Measurements from ENCODE around the gene SAC3D1.

Gene SAC3D1

GRCh38 chr11:65027213-65028067 lies 13.6 kb upstream of the SAC3D1 start, which contains the start of gene SNX15:
Gene SNX15, plus strand, starts transcription at chr11:65027439. Its CDS starts 99 bp downstream, at chr11:65027538.
- DNase-seq, result peak; percentile 96

- DNase-seq, result no peak
Measured at GRCh38 chr11:65032216-65032615, 8.8 kb upstream of the SAC3D1 start.

DNA sequence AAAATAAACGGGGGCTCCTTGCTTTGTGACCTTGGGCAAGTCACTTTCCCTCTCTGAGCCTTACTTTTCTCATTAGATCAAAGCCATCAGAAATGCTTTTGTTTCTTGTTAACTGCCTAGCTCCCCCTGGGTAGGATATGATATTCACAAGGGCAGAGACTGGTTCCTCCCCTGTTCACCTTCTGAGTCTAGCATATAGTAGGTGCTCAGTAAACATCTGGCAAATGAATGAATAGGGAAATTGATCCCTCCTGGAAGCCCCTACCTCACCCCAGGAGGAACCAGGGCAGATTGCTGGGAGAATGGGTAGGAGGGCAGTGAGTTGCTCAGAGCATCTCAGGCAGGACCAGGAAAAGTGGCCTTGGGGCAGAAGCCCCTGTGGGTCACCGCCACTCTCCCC lies 6.6 kb upstream of the SAC3D1 start:
- no peak for DNase-seq

GRCh38 chr11:65035579-65035978 lies 5.4 kb upstream of the SAC3D1 start:
- DNase-seq, result no peak

DNA sequence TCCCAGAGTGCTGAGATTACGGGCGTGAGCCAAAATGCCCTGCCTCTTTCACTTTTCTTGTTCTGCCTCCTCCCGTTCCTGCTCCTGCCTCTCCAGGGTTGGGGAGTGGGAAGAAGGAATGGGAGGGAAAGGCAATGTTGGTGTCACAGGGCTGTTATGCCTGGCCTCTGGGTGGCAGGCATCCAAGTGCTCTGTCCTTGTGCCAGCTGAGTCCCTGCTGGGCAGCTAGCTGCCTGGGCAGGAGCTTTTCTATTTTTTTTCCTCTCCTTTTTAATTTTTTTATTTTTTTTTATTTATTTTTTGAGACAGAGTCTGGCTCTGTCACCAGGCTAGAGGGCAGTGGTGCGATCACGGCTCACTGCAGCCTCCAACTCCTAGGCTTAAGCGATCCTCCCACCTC lies 4.1 kb upstream of the SAC3D1 start:
- DNase-seq, result no peak

DNA sequence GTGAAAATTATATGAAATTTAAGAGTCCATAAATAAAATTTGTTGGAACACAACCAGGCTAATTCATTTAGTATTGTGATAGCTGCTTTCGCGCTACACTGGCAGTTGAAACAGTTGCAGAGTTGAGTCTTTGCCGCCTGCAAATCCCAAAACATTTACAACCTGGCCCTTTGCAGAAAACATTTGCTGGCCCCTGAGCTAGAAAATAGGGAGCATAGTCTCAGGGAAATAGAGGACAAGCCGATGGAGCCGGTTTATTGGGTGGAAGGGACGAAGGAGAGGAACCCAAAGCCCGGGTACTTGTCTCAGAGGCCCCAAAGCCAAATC lies 527 bp upstream of the SAC3D1 start:
- DNase-seq, result no peak

DNA sequence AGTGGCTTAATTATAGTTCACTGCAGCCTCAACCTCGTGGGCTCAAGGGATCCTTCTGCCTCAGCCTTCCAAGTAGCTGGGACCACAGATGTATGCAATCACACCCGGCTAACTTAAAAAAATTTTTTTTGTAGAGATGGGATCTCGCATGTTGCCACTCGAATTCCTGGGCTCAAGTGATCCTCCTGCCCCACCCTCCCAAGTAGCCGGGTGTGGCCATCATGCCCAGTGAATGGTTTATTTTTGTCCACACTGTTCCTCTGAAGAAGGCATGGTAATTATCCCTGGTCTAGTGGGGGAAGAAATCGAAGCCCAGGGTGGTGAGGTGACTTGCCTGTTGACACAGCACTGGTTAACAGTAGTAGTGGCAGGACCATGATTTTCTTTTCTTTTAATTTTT lies 1.9 kb downstream of the SAC3D1 start:
- no peak for DNase-seq

DNA sequence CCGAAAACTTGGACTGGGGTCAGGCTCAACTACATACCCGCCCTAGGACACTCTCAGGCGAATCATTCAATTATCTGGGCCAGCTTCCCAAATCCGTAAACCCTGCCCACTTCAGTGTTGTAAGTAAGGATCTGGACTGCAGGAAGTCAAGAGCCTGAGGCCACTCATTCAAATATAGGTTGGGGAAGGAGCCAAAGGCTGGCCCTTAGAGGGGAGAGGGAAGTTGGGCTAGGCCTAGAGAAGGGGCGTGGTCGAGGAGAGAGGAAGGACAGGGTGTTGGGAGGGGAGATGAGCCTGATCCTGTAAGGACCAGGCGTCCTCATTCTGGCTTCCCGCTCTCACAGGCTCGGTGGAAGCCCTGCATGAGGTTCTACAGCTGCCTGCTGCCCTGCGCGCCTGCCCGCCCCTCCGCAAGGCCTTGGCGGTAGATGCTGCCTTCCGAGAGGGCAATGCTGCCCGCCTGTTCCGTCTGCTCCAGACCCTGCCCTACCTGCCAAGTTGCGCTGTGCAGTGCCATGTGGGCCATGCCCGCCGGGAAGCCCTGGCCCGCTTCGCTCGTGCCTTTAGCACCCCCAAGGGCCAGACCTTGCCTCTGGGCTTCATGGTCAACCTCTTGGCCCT lies 3.0 kb downstream of the SAC3D1 start:
- DNase-seq, result peak; percentile 60

- no peak for DNase-seq
Measured at GRCh38 chr11:65045061-65045460, 4.1 kb downstream of the SAC3D1 start.

GRCh38 chr11:65045728-65046127 lies 4.7 kb downstream of the SAC3D1 start:
- no peak for DNase-seq

- peak; percentile 50 for DNase-seq
Measured at GRCh38 chr11:65047581-65048422, 6.8 kb downstream of the SAC3D1 start.

GRCh38 chr11:65051398-65051858 lies 10.4 kb downstream of the SAC3D1 start:
- no peak for DNase-seq

GRCh38 chr11:65053827-65054508 lies 13.0 kb downstream of the SAC3D1 start:
- DNase-seq, result no peak

DNA sequence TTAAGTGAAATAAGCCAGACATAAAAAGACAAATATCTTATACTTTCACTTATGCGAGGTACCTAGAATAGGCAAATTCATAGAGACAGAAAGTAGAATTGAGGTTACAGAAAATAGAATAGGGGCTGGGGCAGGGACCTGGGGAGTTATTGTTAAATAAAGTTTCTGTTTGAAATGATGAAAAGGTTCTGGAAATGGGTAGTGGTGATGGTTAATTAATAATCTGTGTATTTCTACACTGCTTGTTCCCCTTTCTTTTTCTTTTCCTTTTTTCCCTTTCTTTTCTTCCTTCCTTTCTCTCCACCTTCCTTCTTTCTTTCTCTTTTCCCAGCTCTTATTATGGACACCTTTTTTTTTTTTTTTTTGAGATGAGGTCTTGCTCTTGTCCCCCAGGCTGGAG lies 14.5 kb downstream of the SAC3D1 start:
- no peak for DNase-seq

DNA sequence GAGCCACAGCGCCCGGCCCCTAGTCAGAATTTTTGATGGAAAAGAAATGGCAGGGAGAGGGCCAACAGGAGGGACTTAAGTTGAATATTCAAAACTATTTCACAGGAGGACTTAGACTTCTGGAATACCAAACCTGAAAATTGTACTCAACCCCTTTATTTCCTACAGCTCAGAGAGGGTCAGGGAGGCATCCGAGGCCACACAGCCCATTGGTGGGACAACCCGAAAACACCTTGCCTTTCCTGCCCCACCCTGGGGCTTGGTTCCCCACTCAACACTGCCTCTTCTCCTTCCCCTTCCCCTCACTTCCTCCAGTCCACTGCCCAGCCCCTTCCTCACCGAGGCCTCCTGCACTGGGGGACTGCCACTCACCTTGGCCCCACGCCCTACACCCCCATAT lies 16.0 kb downstream of the SAC3D1 start:
- DNase-seq, result no peak

DNA sequence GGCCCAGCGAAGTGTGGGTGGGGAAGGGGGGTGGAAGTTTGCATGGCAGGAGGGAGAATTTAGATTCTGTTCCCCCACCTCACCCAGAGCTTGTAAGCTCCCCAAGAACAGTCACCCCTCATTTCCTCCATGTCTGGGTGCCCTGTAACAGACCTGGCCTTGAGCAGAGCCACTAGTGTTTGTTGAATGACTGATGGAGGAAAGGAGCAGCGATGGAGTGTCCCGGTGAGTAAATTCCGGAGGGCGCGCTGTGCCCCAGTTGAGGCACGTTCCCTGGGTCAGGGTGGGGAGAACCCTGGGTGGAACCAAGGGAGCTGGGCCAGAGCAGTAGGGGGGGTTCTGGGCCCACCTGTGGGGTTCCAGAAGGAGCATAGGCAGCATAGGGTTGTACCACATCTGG lies 16.5 kb downstream of the SAC3D1 start:
- no peak for DNase-seq

DNA sequence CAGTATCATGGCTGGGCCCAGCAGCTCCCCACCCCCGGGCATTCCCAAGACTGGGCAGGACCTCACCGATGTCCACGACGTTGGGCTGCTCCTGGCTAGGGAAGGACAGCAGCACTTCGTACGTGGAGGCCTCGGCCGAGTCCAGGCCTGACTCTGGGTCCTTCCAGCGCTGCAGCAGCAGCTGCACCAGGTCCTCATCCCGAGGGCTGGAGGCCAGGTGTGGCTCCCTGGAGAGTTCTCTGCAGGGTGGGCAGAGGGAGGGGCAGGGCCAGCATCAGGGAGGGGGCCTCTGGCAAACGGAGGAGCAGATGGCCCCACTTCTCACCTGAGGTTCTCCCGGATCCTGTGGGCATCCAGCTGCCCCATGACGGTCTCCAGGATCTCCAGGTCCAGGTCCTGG lies 17.0 kb downstream of the SAC3D1 start:
- no peak for DNase-seq

DNA sequence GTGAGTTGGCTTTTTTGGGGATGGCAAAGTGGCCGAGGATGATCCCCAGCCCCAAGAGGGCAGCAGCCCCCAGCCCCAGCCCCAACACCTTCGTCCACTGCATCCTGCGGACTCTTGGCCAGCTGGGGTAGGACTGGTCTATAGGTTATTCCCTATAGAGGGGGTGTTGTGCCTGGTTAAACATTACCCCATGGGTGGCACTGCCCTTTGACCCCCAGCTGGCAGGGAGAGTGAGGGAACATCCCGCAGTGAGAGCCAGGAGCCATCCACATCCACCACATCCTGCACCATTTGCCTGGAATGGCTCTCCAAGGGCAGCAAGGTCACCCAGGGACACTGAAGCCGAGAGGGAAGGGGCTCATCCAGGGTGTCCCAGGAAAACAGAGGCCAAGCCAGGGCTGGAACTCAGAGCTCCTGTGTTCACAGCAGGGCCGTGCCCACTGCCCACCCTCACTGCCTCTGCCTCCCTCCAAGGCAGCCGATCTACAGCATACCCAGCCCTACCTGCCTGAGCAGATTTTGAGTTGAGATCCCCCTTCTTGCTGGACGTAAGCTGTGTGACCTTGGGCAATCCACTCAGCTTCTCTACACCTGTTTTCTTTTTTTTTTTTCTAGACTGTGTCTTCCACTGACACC lies 17.5 kb downstream of the SAC3D1 start, which contains the start of gene NAALADL1:
TSS of gene NAALADL1 (minus strand) at position 135 of the 636 bp plus-strand sequence. CDS start at position 103, 32 bp downstream.
- DNase-seq, result no peak

DNA sequence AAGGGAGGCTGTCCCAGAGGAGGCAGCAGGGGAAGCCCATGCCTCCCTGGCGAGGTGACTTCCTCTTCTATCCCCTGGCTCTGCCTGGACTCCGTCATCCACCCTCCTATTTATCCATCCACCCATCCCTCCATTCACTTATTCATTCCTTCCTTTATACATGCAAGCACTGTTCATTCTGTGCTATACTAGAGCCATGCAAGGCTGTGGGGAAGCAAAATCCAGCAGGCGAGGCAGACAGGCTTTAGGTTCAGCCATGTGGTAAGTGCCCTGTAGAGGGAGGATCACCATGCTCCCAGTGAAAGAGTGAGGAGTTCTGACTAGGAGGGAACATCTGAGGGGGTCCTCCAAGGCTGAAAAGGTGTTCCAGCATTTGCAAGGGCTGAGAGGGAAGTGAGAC lies 18.5 kb downstream of the SAC3D1 start:
- DNase-seq, result no peak

- DNase-seq, result no peak
Measured at GRCh38 chr11:65059959-65060824, 19.2 kb downstream of the SAC3D1 start.

DNA sequence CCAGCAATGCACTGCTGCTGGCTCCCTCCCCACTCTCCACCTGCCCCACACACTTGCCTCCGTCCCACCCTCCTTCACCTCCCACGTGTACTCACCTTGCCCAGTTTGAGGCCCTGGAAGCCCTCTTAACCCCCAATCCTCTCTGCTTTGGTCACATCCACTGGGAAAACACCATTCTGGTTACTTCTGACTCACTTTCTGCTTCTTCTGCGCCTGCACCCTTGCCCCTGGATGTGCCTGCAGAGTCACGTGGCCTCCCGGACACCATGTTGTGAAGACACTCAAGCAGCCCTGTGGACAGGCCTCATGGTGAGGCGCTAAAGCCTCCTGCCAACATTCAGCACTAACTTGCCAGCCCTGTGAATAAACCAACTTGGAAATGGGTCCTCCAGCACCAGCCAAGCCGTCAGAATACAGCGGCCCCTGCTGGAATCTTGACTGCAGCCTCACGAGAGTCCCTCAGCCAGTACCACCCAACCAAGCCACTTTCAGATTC lies 20.0 kb downstream of the SAC3D1 start:
- DNase-seq, result no peak

Measured in femur (tissue), 1 donor.